Measurements from ENCODE around the gene TMPRSS5.

GRCh38 chr11:113723787-113724186 is 17.7 kb upstream of the TMPRSS5 start:
- TF ChIP-seq CTCF (IDR thresholded peaks at IDR 0.05): no peak
- TF ChIP-seq POLR2AphosphoS5 (IDR thresholded peaks at IDR 0.05): no peak
- no peak for TF ChIP-seq POLR2A (IDR thresholded peaks at IDR 0.05)

Measured in suprapubic skin (tissue), 4 donors.